SK-N-SH treated with all-trans-retinoic acid at 6 μM for 48 hours (cell line): ENCODE measurements around the gene CCDC148.

ENCODE experiments used
- ARNTL ChIP-seq: fragments of 450-650 bp; formaldehyde crosslinking; IDR thresholded peaks from 2 replicates; pipeline ENCODE4 v1.5.0; 2020; ENCODE audit warnings: low read depth, mild to moderate bottlenecking, moderate library complexity, borderline replicate concordance
- BACH2 ChIP-seq: fragments of 250-450 bp; sonication (Bioruptor Pico); IDR thresholded peaks from 2 replicates; pipeline ENCODE4 v1.9.0; 2021; ENCODE audit warnings: mild to moderate bottlenecking, borderline replicate concordance
- CREB5 ChIP-seq: fragments of 250-450 bp; sonication (Bioruptor Pico); IDR thresholded peaks from 2 replicates; pipeline ENCODE4 v1.5.1; 2020; ENCODE audit warnings: low read depth, mild to moderate bottlenecking, moderate library complexity
- ISL1 ChIP-seq: fragments of 250-450 bp; sonication (Bioruptor Pico); IDR thresholded peaks from 2 replicates; pipeline ENCODE4 v2.1.2; 2022; ENCODE audit warnings: mild to moderate bottlenecking, moderate library complexity
- PATZ1 ChIP-seq: fragments of 250-450 bp; sonication (Bioruptor Pico); IDR thresholded peaks from 2 replicates; pipeline ENCODE4 v1.8.0; 2020; ENCODE audit warnings: mild to moderate bottlenecking, moderate library complexity, borderline replicate concordance
- POU6F1 ChIP-seq: fragments of 250-450 bp; sonication (Bioruptor Pico); IDR thresholded peaks from 2 replicates; pipeline ENCODE4 v1.8.0; 2021; ENCODE audit warnings: low read depth, mild to moderate bottlenecking, moderate library complexity, borderline replicate concordance
- RARB ChIP-seq: fragments of 250-450 bp; sonication (Bioruptor Pico); IDR thresholded peaks from 2 replicates; pipeline ENCODE4 v1.8.0; 2021; ENCODE audit warnings: mild to moderate bottlenecking, moderate library complexity
- SNAI2 ChIP-seq: fragments of 250-450 bp; sonication (Bioruptor Pico); IDR thresholded peaks from 2 replicates; pipeline ENCODE4 v1.5.0; 2020; ENCODE audit warnings: mild to moderate bottlenecking, moderate library complexity
- ZFP30 ChIP-seq: fragments of 450-650 bp; formaldehyde crosslinking; IDR thresholded peaks from 2 replicates; pipeline ENCODE4 v1.5.0; 2022; ENCODE audit warnings: mild to moderate bottlenecking, moderate library complexity
- ZNF8 ChIP-seq: fragments of 450-650 bp; formaldehyde crosslinking; IDR thresholded peaks from 2 replicates; pipeline ENCODE4 v1.5.0; 2020; ENCODE audit warnings: mild to moderate bottlenecking, moderate library complexity

GRCh38 chr2:158505448-158505934, 48.9 kb upstream of the CCDC148 start:
- TF ChIP-seq SNAI2 (no peak), RARB (CRISPR knock-in tag) (no peak), ZFP30 (CRISPR knock-in tag) (no peak), ZNF8 (no peak), PATZ1 (CRISPR knock-in tag) (no peak), POU6F1 (CRISPR knock-in tag) (no peak), CREB5 (CRISPR knock-in tag) (no peak), ISL1 (CRISPR knock-in tag) (no peak), ARNTL (CRISPR knock-in tag) (no peak), BACH2 (CRISPR knock-in tag) (no peak)
